ENCODE data around the gene CSH2.
A peak's percentile ranks its signal among the peaks of the same experiment; 100 is the strongest.

Gene CSH2

DNA sequence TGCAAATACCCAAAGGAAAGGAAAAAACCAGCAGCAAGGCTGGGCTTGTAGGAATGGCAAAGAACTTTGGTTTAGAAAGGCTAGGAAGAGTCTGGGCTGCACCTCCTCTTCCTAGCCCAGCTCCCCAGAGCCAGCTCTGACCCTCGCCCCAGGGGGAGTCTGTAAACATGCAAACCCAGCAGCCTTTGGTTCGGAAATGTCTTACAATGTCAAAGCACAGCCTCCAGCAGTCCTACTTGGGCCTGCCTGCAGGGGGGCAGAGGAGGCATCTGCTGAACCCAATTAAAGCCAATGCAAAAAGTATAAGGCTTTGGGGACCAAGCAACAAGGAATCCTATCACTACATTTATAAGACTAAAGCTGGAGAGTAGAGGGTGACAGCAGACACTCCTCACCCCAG is 41.0 kb downstream of the CSH2 start:
- TF ChIP-seq, protein P1, sequence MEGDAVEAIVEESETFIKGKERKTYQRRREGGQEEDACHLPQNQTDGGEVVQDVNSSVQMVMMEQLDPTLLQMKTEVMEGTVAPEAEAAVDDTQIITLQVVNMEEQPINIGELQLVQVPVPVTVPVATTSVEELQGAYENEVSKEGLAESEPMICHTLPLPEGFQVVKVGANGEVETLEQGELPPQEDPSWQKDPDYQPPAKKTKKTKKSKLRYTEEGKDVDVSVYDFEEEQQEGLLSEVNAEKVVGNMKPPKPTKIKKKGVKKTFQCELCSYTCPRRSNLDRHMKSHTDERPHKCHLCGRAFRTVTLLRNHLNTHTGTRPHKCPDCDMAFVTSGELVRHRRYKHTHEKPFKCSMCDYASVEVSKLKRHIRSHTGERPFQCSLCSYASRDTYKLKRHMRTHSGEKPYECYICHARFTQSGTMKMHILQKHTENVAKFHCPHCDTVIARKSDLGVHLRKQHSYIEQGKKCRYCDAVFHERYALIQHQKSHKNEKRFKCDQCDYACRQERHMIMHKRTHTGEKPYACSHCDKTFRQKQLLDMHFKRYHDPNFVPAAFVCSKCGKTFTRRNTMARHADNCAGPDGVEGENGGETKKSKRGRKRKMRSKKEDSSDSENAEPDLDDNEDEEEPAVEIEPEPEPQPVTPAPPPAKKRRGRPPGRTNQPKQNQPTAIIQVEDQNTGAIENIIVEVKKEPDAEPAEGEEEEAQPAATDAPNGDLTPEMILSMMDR (IDR thresholded peaks at IDR 0.05; ENCODE audit: insufficient read depth, low read depth, low read length, missing control alignments) = no peak
- no peak for DNase-seq (ENCODE audit: low read depth)
- no peak overlapping the region for H3K4me3 ChIP-seq (ENCODE audit: low read length)

DNA sequence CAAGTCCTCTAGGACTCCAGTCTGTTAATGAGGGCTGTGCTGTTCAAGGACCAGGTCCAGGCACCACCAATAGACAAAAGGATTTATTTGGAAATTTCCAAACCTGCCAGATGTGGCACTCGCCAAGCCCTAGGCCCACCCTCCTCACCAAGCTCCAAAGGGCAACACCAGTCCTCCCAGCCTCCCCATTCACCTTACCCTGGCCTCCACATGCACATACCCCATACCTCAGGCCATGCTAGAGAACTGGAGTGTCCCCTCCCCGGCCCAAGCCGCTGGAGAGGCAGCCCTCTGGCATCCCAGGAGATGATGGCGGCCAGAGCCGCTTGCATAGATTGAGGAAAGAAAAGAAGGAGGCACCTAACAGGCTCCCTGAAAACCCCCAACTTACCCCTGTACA is 41.5 kb downstream of the CSH2 start:
- TF ChIP-seq, protein P1 (IDR thresholded peaks at IDR 0.05; ENCODE audit: insufficient read depth, low read depth, low read length, missing control alignments) = no peak
- H3K4me3 ChIP-seq (ENCODE audit: low read length) = no peak overlapping the region
- no peak for DNase-seq (ENCODE audit: low read depth)

DNA sequence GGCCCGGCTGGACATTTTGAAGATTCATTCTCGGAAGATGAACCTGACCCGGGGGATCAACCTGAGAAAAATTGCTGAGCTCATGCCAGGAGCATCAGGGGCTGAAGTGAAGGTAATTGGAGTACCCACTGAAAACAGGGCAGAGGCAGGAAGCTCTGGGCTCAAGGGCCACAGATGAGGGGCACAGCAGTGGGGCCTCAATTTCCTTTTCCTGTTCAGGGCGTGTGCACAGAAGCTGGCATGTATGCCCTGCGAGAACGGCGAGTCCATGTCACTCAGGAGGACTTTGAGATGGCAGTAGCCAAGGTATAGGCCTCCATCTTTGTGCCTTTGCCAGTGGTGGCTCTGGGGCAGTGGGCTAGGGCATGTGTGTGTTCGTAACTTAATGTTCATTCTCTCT is 42.0 kb downstream of the CSH2 start:
- DNase-seq (ENCODE audit: low read depth) = no peak
- TF ChIP-seq, protein P1 (IDR thresholded peaks at IDR 0.05; ENCODE audit: insufficient read depth, low read depth, low read length, missing control alignments) = no peak
- no peak overlapping the region for H3K4me3 ChIP-seq (ENCODE audit: low read length)

DNA sequence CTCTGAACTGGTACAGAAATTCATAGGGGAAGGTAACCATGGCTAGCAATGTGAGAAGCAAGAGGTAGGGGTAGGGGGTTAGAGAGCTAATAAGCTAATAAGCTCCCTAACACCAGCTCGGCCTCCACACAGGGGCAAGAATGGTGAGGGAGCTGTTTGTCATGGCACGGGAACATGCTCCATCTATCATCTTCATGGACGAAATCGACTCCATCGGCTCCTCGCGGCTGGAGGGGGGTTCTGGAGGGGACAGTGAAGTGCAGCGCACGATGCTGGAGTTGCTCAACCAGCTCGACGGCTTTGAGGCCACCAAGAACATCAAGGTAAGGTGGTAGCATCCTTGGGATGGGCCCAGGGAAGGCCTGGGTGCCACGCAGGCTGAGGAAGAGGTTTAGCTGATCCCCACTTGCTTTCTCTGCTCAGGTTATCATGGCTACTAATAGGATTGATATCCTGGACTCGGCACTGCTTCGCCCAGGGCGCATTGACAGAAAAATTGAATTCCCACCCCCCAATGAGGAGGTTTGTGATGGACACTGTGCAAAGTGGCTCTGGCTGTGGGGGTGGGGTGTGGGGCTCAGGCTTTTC is 42.5 kb downstream of the CSH2 start:
- H3K4me3 ChIP-seq (ENCODE audit: low read length) = no peak overlapping the region
- DNase-seq (ENCODE audit: low read depth) = no peak
- TF ChIP-seq, protein P1 (IDR thresholded peaks at IDR 0.05; ENCODE audit: insufficient read depth, low read depth, low read length, missing control alignments) = no peak

DNA sequence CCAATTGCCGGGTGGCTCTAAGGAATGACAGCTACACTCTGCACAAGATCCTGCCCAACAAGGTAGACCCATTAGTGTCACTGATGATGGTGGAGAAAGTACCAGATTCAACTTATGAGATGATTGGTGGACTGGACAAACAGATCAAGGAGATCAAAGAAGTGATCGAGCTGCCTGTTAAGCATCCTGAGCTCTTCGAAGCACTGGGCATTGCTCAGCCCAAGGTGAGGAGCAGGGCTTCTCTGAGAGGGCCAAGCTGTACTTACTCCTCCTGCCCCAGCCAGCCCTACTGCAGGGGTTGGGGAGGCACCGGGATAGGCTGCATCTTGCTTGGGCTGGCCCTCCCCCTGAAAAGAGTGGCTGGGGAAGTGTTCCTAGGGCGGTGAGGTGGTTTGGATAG is 43.2 kb downstream of the CSH2 start:
- no peak for DNase-seq (ENCODE audit: low read depth)
- TF ChIP-seq, protein P1 (IDR thresholded peaks at IDR 0.05; ENCODE audit: insufficient read depth, low read depth, low read length, missing control alignments) = no peak
- no peak overlapping the region for H3K4me3 ChIP-seq (ENCODE audit: low read length)

DNA sequence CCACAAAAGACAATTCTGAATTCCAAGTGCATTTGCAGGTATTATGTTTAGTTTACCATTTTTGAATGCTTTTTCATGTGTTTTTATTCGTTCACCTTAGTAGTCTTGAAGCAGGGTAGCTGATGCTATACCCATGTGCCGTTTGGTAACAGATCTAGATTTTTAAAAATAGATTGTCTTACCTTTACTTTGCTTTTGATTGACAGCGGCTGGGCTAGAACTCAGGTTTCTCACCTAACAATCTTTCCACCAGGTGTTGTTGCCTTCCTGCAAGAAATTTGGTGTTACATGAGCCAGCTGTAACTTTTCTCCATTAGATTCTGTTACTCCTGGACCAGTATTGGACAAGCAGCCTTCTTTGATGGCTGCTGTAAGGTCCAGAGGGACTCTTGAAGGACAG is 44.5 kb downstream of the CSH2 start:
- TF ChIP-seq, protein P1 (IDR thresholded peaks at IDR 0.05; ENCODE audit: insufficient read depth, low read depth, low read length, missing control alignments) = no peak
- no peak for DNase-seq (ENCODE audit: low read depth)
- H3K4me3 ChIP-seq (ENCODE audit: low read length) = peak overlapping the region; percentile 88

DNA sequence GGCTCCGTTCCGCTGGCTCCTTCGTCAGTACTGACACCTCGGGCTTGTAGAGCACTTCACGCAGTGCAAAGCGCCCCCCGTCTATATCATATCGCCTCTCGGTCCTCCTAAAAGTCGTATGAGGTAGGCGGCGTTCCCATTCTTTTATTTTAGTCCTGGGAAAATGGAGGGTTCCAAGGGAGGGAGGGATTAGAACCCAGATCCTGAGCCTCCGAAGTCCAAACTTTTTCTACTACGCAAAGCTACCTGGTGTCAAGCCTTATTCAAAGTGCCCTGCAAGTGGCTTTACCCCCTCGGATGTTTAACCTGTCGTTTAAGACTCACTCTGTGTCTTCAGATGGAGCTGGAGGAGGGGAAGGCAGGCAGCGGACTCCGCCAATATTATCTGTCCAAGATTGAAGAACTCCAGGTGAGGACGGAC is 45.7 kb downstream of the CSH2 start:
- TF ChIP-seq, protein P1 (IDR thresholded peaks at IDR 0.05; ENCODE audit: insufficient read depth, low read depth, low read length, missing control alignments) = no peak
- DNase-seq (ENCODE audit: low read depth) = no peak
- peak overlapping the region; percentile 88 for H3K4me3 ChIP-seq (ENCODE audit: low read length)

All from epithelial cell of esophagus (primary cell).